Fibroblast of skin of left quadriceps (primary cell): ENCODE data around the gene TATDN3.
A peak's percentile ranks its signal among the peaks of the same experiment; 100 is the strongest.
"Not testable (repeated sequence)": the region's sequence is repeated elsewhere in the genome, so short reads cannot be mapped to it uniquely, and the experiment has no call there.

Experiments
- DNase-seq, 2 experiments: peaks; one replicate each; pipeline ENCODE4 v3.0.0-alpha.2; 2013; ENCODE audit warnings: low read depth in 2 of 2

TATDN3 gene

GRCh38 chr1:212827831-212828278 is 36.2 kb downstream of the TATDN3 start:
- no peak for DNase-seq

DNA sequence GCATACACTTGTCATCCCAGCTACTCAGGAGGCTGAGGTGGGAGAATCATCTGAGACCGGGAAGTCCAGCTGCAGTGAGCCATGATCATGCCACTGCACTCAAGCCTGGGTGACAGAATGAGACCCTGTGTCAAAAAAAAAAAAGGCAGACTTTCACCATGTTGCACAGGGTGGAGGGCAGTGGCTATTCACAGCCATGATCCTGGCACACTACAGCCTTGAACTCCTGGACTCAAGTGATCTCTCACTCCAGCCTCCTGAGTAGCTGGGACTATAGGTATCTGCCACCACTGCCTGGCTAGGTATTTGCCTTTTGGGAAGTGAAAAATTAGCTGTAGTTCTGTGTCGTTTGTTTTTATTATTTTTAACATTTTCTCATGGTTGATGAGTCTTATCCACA is 36.7 kb downstream of the TATDN3 start:
- DNase-seq: no peak

GRCh38 chr1:212833211-212834207 is 41.8 kb downstream of the TATDN3 start:
- DNase-seq: not testable (repeated sequence)

DNA sequence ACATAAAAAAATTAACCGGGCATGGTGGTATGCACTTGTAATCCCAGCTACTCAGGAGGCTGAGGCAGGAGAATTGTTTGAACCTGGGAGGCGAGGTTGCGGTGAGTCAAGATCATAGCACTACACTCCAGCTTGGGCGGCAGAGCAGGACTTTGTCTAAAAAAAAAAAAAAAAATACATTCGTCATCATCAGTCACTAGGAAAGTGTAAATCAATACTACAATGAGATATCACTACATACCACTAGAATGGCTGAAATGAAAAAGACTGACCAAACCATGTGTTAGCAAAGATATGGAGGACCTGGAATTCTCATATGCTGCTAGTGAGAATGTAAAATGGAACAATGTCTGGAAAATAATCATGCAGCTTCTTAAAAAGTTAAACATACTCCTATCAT is 46.5 kb downstream of the TATDN3 start:
- DNase-seq: no peak

GRCh38 chr1:212844521-212844920 is 52.8 kb downstream of the TATDN3 start:
- DNase-seq: not testable (repeated sequence)

GRCh38 chr1:212847549-212847948 is 55.9 kb downstream of the TATDN3 start, which contains the start of gene SPATA45:
SPATA45 (minus strand) TSS chr1:212847649; CDS start chr1:212836149, 11,500 bp downstream.
- no peak for DNase-seq

GRCh38 chr1:212852105-212852688 is 60.5 kb downstream of the TATDN3 start:
- DNase-seq: no peak

DNA sequence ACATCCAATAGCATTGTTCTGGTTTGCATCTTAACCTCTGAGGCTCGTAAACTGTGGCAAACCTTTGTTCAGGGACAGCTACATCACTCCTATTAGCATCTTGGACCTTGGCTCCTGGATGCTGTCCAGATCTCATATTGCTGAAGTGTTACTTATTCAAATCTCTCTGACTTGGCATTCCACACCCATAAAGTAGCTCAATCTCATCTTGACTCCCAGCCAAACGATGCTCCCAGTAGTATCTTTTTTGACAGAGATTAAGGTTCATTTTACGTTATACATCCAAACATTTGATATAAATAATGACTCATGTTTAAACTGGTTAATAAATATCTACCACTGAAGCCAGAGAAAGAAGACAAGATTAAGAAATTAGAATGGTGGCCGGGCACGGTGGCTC is 62.0 kb downstream of the TATDN3 start:
- DNase-seq: no peak

- DNase-seq: no peak
Measured at GRCh38 chr1:212856755-212857154, 65.1 kb downstream of the TATDN3 start.

- peak; percentile 87 for DNase-seq
Measured at GRCh38 chr1:212857992-212858460, 66.3 kb downstream of the TATDN3 start, which contains the start of gene FLVCR1. FLVCR1 (plus strand) TSS chr1:212858275; CDS start chr1:212858453, 178 bp downstream.

- no peak for DNase-seq
Measured at GRCh38 chr1:212858461-212859265, 67.0 kb downstream of the TATDN3 start.

DNA sequence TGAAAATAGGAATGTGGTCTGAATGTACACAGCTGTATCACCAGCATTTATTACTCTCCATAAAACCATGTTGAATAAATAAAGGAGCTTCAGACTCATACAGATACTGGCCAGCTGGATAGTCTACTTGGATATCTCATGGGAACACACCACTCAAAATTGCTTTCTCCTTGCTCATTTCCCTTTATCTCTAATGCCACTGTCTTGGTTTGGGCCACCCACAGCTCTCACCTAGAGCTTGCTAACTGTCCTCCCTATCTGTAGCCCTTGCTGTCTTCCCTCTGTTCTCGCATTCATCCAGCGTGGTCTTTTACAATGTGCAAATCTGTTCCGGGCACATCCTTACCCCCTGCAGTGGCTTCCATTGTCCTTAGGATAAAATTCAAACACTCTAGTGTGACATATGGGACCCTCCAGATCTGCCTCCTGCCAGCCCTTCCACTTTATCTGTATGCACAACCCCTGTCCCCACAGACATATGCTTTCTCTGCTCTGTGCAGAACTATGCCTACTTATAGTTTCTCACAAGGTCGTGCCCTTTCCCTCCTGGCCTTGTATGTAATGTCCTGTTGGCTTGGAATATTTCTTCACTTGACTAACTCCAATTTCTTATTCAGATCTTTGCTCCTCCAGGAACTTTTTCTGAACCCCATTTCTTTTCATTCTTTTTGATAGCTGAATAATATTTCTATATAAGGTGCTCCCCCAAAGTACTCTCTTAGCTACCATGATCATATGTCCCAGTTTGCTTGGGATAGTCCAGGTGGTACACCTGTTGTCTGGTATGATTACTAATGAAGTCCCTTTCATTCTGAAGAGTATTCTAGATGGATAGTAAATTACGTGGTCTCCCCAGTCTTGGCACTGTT is 69.3 kb downstream of the TATDN3 start:
- no peak for DNase-seq

DNA sequence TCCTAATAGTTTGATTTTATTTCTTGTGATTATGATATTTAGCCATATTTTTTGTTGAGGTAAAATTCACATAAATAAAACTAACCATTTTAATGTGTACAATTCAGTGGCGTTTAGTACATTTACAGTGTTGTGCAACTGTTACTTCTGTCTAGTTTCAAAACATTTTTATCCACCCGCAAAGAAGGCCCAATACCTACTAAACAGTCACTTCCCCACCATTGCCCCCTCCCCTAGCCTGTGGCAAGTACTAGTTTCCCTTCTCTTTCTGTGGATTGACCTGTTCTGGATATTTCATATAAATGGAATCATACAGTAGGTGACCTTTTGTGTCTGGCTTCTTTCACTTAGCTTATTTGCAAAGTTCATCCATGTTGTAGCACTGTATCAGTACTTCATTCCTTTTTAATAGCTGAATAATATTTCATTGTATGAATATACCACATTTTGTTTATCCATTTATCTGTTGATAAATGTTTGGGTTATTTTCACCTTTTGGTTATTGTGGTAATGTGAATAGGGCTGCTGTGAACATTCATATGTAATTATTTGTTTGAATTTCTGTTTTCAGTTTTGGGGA is 70.5 kb downstream of the TATDN3 start:
- no peak for DNase-seq

GRCh38 chr1:212863345-212863744 is 71.7 kb downstream of the TATDN3 start:
- not testable (repeated sequence) for DNase-seq

GRCh38 chr1:212864201-212864600 is 72.5 kb downstream of the TATDN3 start:
- DNase-seq: no peak
